Spleen (tissue), 11 donors: Measurements from ENCODE around the gene ELOVL3. TPM values are rescaled to one million over a fixed set of nuclear protein-coding genes. Genes with fewer than 3 reads are reported as not detected.

Experiments
- DNase-seq: peaks from one replicate; pipeline ENCODE4 v3.0.0-alpha.2; 2020
- H3K27ac ChIP-seq, 8 donors: fragments of 200-600 bp; sonication (generic) in 7 of 8; 1 replicate in 4 of 8; 2 replicates in 4 of 8; pipeline versions ENCODE4 v1.5.0 to v1.8.0; 2016 to 2021; ENCODE audit warnings: inconsistent platforms in 4 of 8, mild to moderate bottlenecking in 4 of 8, moderate library complexity in 1 of 8
- H3K27me3 ChIP-seq, 7 donors: fragments of 200-600 bp; sonication (generic) in 6 of 7; replicated peaks in 1 of 7; 1 replicate in 4 of 7; 2 replicates in 3 of 7; pipeline versions ENCODE4 v1.5.0 to v1.8.0; 2016 to 2021; ENCODE audit warnings: inconsistent platforms in 3 of 7, mild to moderate bottlenecking in 1 of 7
- H3K36me3 ChIP-seq, 6 donors: fragments of 200-600 bp; sonication (generic) in 5 of 6; 1 replicate in 4 of 6; 2 replicates in 2 of 6; pipeline versions ENCODE4 v1.5.0 to v1.8.0; 2016 to 2021; ENCODE audit warnings: inconsistent platforms in 2 of 6
- H3K4me1 ChIP-seq, 6 donors: fragments of 200-600 bp; sonication (generic) in 5 of 6; 1 replicate in 3 of 6; 2 replicates in 3 of 6; pipeline versions ENCODE4 v1.5.0 to v1.8.0; 2016 to 2021; ENCODE audit warnings: inconsistent platforms in 3 of 6
- H3K4me3 ChIP-seq, 8 donors: fragments of 200-600 bp; sonication (generic) in 7 of 8; 1 replicate in 4 of 8; 2 replicates in 4 of 8; pipeline versions ENCODE4 v1.5.0 to v1.8.0; 2016 to 2021; ENCODE audit warnings: inconsistent platforms in 4 of 8, mild to moderate bottlenecking in 4 of 8, moderate library complexity in 2 of 8
- H3K9me3 ChIP-seq, 8 donors: fragments of 200-600 bp; sonication (generic) in 7 of 8; 1 replicate in 4 of 8; 2 replicates in 4 of 8; pipeline versions ENCODE4 v1.5.0 to v1.8.0; 2016 to 2021; ENCODE audit warnings: inconsistent platforms in 4 of 8
- POLR2A ChIP-seq, 3 donors: fragments of 450-650 bp; IDR thresholded peaks; one replicate each; pipeline ENCODE4 v1.5.1; 2017; ENCODE audit warnings: antibody characterized with exemption in 3 of 3, mild to moderate bottlenecking in 1 of 3
- intact Hi-C: fragments of 100-400 bp; cut with DNase I; formaldehyde crosslinking; loops from one replicate; pipeline ENCODE4 v1.15.0; 2023; ENCODE audit warnings: low total_unique reads
- polyA plus RNA-seq, 3 donors: library from polyadenylated mRNA; stranded (reverse); fragments of 200-250 nt; gene quantifications; one replicate each; pipeline ENCODE4 v1.2.1, GENCODE V29; 2013
- total RNA-seq, 7 donors: library from RNA; depleted of rRNA in 3 of 7; stranded (reverse); fragments of >200 nt in 3 of 7; fragmentation: NEBNext Ultra II Directional in 4 of 7; extraction: Animal tissue kit (Norgen Biotek cat#: 25700) in 4 of 7; gene quantifications; one replicate each; pipeline versions ENCODE4 v1.1.0 to v1.2.1, GENCODE V29; 2016 to 2021
- donor health status: healthy with polysubstance abuse.
- donor health status: DM: no; HTN: no; CAD: no; lungs with moderate emphysema.
- donor health status: DM: no; HTN: no; CAD: no.
- donor health status: Bipolar disorder and iron deficiency.
- donor health status: healthy.
- donor health status: DM: no; HTN: no; CAD: no.
- donor health status: DM: yes; HTN: yes; CAD: no.

ELOVL3 gene
- total and polyA plus RNA-seq, 10 donors: 0.08 to 2.0 (median 0.73) TPM; not detected in 2

DNA sequence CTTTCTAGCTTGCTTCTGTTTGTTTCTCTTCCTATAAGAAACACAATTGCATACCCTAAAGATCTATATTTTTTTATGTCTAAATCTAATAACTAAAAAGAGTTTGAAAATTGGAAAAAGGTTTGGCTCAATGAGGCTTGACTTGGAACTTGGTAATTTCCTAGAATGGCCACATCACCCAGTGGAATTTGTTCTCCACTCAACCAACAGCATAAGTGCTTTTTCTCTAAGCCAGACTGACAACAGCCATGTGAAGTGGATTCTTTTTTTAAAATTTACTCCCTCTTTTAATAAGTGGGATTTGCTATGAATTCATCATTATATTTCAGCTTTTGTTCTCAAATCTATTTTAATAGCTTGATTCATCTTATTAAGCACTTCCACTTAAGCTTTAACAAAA is 53.0 kb downstream of the ELOVL3 start:
- H3K36me3 ChIP-seq: peaks cover 0 to 22% (median 8%) of the 10 kb centered on the region in 6 donors
- H3K4me1 ChIP-seq: peaks cover 15 to 57% (median 31%) of the 10 kb centered on the region in 6 donors
- no peak for DNase-seq
- no peaks in the 10 kb centered on the region for H3K9me3 ChIP-seq
- no peak overlapping the region for H3K27ac ChIP-seq
- no peak for TF ChIP-seq POLR2A (IDR thresholded peaks at IDR 0.05)
- no peak overlapping the region for H3K4me3 ChIP-seq
- no peaks in the 10 kb centered on the region for H3K27me3 ChIP-seq
- intact Hi-C loops: no loop called here

Other genes starting within 250 kb of the ELOVL3 start
- gene ARMH3, start 170.1 kb upstream of the ELOVL3 start, total RNA-seq: 10 to 100 TPM; 19.4 to 37.4 (median 25.8) TPM
- 10 to 100 TPM; 11.6 to 13.5 (median 13.5) TPM for gene ARMH3, start 170.1 kb upstream of the ELOVL3 start, polyA plus RNA-seq
- 10 to 100 TPM; 15.9 to 29.5 (median 21.9) TPM for gene HPS6, start 160.9 kb upstream of the ELOVL3 start, total RNA-seq
- gene HPS6, start 160.9 kb upstream of the ELOVL3 start, polyA plus RNA-seq: 10 to 100 TPM in 2 of 3 donors, 1 to 10 TPM in 1; 7.2 to 14.1 (median 10.8) TPM
- gene LDB1, start 105.9 kb upstream of the ELOVL3 start, total RNA-seq: 10 to 100 TPM; 59.3 to 89.9 (median 71.1) TPM
- 10 to 100 TPM; 22.5 to 50.2 (median 25.4) TPM for gene LDB1, start 105.9 kb upstream of the ELOVL3 start, polyA plus RNA-seq
- gene PPRC1, start 93.3 kb upstream of the ELOVL3 start, total RNA-seq: 10 to 100 TPM; 22.3 to 52.5 (median 30.9) TPM
- gene PPRC1, start 93.3 kb upstream of the ELOVL3 start, polyA plus RNA-seq: 10 to 100 TPM; 12.1 to 22.0 (median 15.4) TPM
- gene NOLC1, start 73.9 kb upstream of the ELOVL3 start, total RNA-seq: 10 to 100 TPM; 37.2 to 60.0 (median 42.3) TPM
- 10 to 100 TPM; 24.6 to 36.1 (median 34.8) TPM for gene NOLC1, start 73.9 kb upstream of the ELOVL3 start, polyA plus RNA-seq
- not detected for gene PITX3, start 15.2 kb downstream of the ELOVL3 start, total RNA-seq
- not detected for gene PITX3, start 15.2 kb downstream of the ELOVL3 start, polyA plus RNA-seq
- gene GBF1, start 19.2 kb downstream of the ELOVL3 start, total RNA-seq: 10 to 100 TPM; 36.4 to 42.1 (median 41.3) TPM
- 10 to 100 TPM in 1 of 3 donors, 1 to 10 TPM in 2; 5.8 to 11.5 (median 7.3) TPM for gene GBF1, start 19.2 kb downstream of the ELOVL3 start, polyA plus RNA-seq
- gene NFKB2, start 169.4 kb downstream of the ELOVL3 start, total RNA-seq: 100 to 1,000 TPM in 3 of 7 donors, 10 to 100 TPM in 4; 51.6 to 161 (median 75.2) TPM
- 10 to 100 TPM; 34.7 to 55.2 (median 51.9) TPM for gene NFKB2, start 169.4 kb downstream of the ELOVL3 start, polyA plus RNA-seq
- gene PSD, start 192.5 kb downstream of the ELOVL3 start, total RNA-seq: 1 to 10 TPM in 6 of 7 donors, under 1 TPM in 1; 0.59 to 2.5 (median 1.3) TPM
- 1 to 10 TPM in 2 of 3 donors, under 1 TPM in 1; 0.65 to 1.1 (median 1.0) TPM for gene PSD, start 192.5 kb downstream of the ELOVL3 start, polyA plus RNA-seq
- gene FBXL15, start 194.5 kb downstream of the ELOVL3 start, total RNA-seq: 10 to 100 TPM; 16.7 to 27.9 (median 22.8) TPM
- 10 to 100 TPM; 17.6 to 28.7 (median 23.6) TPM for gene FBXL15, start 194.5 kb downstream of the ELOVL3 start, polyA plus RNA-seq
- gene CUEDC2, start 206.3 kb downstream of the ELOVL3 start, total RNA-seq: 10 to 100 TPM; 35.3 to 48.4 (median 43.0) TPM
- 10 to 100 TPM; 48.5 to 59.1 (median 58.7) TPM for gene CUEDC2, start 206.3 kb downstream of the ELOVL3 start, polyA plus RNA-seq
- gene C10orf95, start 225.2 kb downstream of the ELOVL3 start, total RNA-seq: under 1 TPM in 4 of 7 donors, not detected in 3; 0.33 to 0.77 (median 0.47) TPM
- under 1 TPM; 0.06 to 0.33 (median 0.18) TPM for gene C10orf95, start 225.2 kb downstream of the ELOVL3 start, polyA plus RNA-seq